BJ (cell line): ENCODE measurements around the gene DUSP7. TPM values are rescaled to one million over a fixed set of nuclear protein-coding genes. Genes with fewer than 3 reads are reported as not detected.
A peak's percentile ranks its signal among the peaks of the same experiment; 100 is the strongest.

ENCODE experiments used
- CTCF ChIA-PET: fragments of 350-600 bp; formaldehyde crosslinking; extraction: SDS; loops from one replicate; lab custom pipeline; 2021; ENCODE audit warnings: antibody characterized with exemption, inconsistent platforms; lab: Yijun Ruan, JAX
- POLR2A ChIA-PET: fragments of 300-600 bp; sonication (Branson Sonifier 250); formaldehyde crosslinking; extraction: SDS; loops from one replicate; lab custom pipeline; 2021; ENCODE audit warnings: antibody characterized with exemption; lab: Charles Lee
- DNase-seq: peaks from one replicate; pipeline ENCODE4 v3.0.0-alpha.2; 2011; ENCODE audit warnings: low read depth
- H3K27me3 ChIP-seq: 2 replicates; pipeline ENCODE4 v1.6.0; 2011; ENCODE audit warnings: low read length; ENCODE audit not compliant: control insufficient read depth, insufficient read depth
- H3K36me3 ChIP-seq: 2 replicates; pipeline ENCODE4 v1.5.1; 2011; ENCODE audit warnings: low read length; ENCODE audit not compliant: control insufficient read depth, insufficient read depth
- H3K4me3 ChIP-seq: 2 replicates; pipeline ENCODE4 v1.5.1; 2011; ENCODE audit warnings: low read depth, mild to moderate bottlenecking, control low read depth, low read length
- polyA plus RNA-seq: library from polyadenylated mRNA; depleted of rRNA; stranded (reverse); fragments of >200 nt; gene quantifications from 2 replicates; pipeline ENCODE4 v1.2.3, GENCODE V29; 2011
- TF ChIP-seq, protein P1 (sequence below): IDR thresholded peaks from 2 replicates; pipeline ENCODE4 v1.5.1; 2011; ENCODE audit warnings: low read depth, mild to moderate bottlenecking, control low read depth, inconsistent platforms, low read length, moderate library complexity; ENCODE audit not compliant: insufficient read depth

The DUSP7 gene
- polyA plus RNA-seq, 1 experiment = 37.0 TPM

DNA sequence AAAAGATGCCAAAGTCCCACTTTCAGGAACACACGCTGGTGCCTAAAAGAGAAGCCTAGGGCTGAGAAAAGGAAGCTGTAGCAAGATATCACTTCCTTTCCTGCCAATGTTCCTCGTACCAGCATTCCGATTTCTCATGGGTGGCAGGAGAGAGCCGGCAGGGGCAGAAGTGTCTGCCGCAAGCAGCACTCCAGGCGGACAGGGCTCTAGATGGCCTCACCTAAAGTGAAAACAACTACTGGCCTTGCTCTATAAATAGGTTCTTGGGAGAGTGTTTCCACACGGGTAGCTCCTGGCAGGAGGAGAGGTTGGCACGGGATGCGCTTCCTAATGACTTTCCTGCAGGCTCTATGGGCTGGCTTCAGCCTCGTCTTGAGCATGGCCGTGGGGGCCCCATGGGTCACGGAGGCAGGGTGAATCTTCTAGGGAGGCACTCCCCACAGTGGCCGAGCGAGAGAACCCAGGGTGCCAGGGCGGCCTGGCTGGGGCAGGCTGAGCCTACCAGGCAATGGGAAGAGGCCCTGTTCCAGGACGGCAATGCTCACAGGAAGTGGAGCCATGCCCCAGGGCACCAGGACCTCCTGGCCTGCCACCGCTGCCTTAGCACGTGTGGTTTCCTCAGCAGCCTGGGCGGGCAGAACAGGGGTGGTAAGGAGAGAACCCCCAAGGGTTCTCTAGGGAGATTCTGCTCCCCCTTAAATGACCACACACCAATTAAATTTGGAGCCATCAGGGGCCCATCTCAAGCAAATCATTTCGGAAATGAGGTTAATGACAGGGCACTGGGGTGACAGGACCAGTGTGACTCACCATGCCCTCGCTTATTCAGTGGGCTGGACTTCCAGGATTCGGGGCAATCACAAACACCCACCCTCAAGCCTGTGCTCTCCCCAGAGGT, 14.6 kb upstream of the DUSP7 start:
- no peak for DNase-seq
- Histone ChIP-seq H3K4me3 (no peak overlapping the region), H3K36me3 (peaks cover 3% of the 10 kb centered on the region; the same call in 1 of the 2 replicates), H3K27me3 (no peaks in the 10 kb centered on the region)
- POLR2A ChIA-PET = no interaction called here
- CTCF ChIA-PET = no interaction called here
- TF ChIP-seq, protein P1, sequence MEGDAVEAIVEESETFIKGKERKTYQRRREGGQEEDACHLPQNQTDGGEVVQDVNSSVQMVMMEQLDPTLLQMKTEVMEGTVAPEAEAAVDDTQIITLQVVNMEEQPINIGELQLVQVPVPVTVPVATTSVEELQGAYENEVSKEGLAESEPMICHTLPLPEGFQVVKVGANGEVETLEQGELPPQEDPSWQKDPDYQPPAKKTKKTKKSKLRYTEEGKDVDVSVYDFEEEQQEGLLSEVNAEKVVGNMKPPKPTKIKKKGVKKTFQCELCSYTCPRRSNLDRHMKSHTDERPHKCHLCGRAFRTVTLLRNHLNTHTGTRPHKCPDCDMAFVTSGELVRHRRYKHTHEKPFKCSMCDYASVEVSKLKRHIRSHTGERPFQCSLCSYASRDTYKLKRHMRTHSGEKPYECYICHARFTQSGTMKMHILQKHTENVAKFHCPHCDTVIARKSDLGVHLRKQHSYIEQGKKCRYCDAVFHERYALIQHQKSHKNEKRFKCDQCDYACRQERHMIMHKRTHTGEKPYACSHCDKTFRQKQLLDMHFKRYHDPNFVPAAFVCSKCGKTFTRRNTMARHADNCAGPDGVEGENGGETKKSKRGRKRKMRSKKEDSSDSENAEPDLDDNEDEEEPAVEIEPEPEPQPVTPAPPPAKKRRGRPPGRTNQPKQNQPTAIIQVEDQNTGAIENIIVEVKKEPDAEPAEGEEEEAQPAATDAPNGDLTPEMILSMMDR = no peak

DNA sequence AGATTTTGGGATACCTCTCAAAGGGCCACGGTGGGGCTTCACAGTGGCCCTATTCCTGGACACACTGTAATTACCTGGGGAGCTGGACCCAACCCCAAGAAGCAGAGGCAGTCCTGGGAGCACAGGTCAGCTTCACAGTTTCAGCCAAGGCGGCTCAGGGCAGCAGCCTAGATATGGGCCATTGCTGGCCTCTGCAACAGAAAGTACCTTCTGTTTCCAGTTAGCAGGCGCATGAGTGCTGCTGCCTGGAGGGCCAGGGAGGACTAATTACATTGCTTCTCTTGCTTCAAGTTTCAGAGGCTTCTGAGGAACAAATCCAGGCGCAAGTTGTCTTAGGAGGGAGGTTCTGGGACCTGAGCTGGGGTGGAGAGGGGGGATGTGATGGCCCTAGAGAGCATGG, 13.5 kb upstream of the DUSP7 start:
- H3K27me3 ChIP-seq = no peaks in the 10 kb centered on the region
- H3K4me3 ChIP-seq = no peak overlapping the region
- H3K36me3 ChIP-seq = peaks cover 1% of the 10 kb centered on the region; the same call in 1 of the 2 replicates
- TF ChIP-seq, protein P1 = no peak
- POLR2A ChIA-PET = interaction anchor here (0.6 kb wide), 1 partner anchor 19 kb away, joined by 3 read pairs; no protein-coding TSS in a partner anchor
- DNase-seq = no peak
- CTCF ChIA-PET = interaction anchor here (0.5 kb wide), 1 partner anchor 49 kb away, joined by 3 read pairs; no protein-coding TSS in a partner anchor

DNA sequence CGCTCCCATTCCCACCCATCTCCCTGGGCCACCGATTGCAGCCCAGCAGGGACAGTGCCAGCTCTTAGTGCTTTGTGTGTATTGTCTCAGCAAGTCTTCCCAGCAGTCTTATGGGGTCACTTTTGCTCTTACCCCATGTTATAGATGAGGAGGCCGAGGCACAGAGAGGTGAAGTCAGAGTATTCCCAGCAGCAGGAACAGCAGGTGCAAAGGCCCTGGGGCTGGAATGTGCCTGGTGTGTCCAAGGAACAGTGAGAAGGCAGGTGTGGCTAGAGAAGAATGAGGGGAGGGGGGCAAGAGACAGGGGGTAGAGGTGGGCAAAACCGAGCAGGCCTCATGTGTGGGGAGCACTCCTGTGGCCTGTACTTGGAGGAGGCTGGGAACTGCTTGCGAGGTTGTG, 12.8 kb upstream of the DUSP7 start:
- TF ChIP-seq, protein P1 = no peak
- DNase-seq = no peak

DNA sequence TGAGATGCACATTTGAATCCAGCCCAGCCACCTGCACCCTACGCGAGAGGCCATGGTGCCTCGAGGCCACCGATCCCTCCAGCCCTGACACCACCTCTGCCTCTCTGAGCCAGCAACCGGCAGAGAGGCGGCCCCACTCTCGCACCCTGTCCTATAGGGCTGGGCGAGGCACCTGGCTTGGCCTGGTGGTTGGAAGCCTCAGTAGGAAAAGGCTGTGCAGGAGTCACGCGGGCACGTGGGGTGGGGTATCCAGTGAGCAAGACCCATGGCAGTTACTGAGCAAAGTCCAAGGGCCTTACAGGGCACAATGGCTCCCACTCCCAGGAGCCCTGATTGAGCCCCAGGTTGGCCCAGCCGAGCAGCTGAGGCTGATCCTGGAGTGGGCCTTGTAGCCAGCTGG, 12.4 kb upstream of the DUSP7 start:
- H3K27me3 ChIP-seq = no peaks in the 10 kb centered on the region
- no peak for DNase-seq
- CTCF ChIA-PET = no interaction called here
- TF ChIP-seq, protein P1 = no peak
- no peaks in the 10 kb centered on the region for H3K36me3 ChIP-seq
- H3K4me3 ChIP-seq = no peak overlapping the region
- POLR2A ChIA-PET = no interaction called here

More for the DNA sequence above, 12.8 kb upstream of the DUSP7 start:
- ChIA-PET CTCF (interaction anchor here (0.5 kb wide), 1 partner anchor 50 kb away, joined by 3 read pairs; no protein-coding TSS in a partner anchor), POLR2A (no interaction called here)
- no peaks in the 10 kb centered on the region for H3K27me3 ChIP-seq
- H3K36me3 ChIP-seq = no peaks in the 10 kb centered on the region
- H3K4me3 ChIP-seq = no peak overlapping the region

DNA sequence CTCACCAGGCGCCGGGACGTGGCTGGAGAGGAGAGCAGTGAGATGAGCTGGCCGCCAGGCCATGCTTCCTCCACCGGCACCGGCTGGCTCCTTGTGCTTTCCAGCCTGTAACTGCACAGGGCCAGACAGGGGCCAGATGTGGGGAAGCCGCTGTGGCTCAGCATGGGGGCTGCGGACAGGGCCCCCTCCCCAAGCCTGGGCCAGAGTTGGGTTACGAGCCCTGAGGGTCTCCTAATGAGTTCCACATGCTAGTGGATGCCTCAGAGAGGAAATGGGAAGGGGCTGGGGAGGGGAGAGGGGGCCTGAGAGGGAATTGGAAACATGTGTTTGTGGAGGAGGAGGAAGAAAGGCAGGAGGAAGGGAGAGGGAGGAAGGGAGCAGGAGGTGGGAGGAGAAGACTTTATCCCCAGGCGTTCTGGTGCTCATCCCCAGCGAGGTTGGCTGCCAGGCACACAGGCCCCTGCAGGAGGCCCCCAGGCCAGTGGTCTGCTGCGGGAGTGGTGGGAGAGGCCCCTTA, 11.7 kb upstream of the DUSP7 start:
- Histone ChIP-seq H3K4me3 (no peak overlapping the region), H3K27me3 (no peaks in the 10 kb centered on the region), H3K36me3 (no peaks in the 10 kb centered on the region)
- TF ChIP-seq, protein P1 = 0 out of 2 replicates have a peak, but pooled peaks have one; percentile 5
- DNase-seq = peak; percentile 46
- POLR2A ChIA-PET = no interaction called here
- CTCF ChIA-PET = interaction anchor here (0.8 to 1.6 kb wide), 3 partner anchors 10 to 55 kb away, joined by 3 to 4 read pairs (median 4); no protein-coding TSS in a partner anchor
